GM12801 (cell line): ENCODE measurements around the gene ACRBP.

Experiments used
- TF ChIP-seq, protein P1 (sequence below): IDR thresholded peaks from one replicate; pipeline ENCODE4 v1.5.1; 2011; ENCODE audit warnings: control low read depth; ENCODE audit not compliant: insufficient read length; ENCODE audit errors: extremely low read depth

Gene ACRBP

DNA sequence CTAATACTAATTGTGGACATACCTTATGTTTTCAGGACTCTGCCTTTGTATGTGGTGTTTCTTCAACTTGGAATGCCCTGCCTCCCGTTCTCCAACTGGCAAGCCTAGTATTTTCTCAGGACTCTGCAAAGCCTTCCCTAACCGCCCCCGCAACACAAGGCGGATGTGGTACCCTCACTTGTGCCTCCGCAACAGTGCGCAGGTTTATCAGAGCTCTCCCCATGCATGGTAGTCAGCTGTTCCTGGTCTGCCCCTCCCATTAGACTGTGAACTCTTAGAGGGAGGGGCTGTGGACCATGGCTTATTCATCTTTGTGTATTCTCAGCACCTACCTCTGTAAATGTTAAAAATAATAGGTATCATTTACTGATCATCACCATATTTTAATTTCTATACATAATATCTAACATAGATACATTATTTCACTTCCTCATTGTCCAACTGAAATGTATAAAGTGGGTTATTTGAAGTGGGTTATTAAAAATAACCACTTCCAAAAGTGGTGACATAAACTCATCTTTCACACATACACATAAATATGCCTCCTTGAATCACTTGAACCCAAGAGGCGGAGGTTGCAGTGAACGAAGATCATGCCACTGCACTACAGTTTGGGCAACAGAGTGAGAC, 20.5 kb downstream of the ACRBP start:
- TF ChIP-seq, protein P1, sequence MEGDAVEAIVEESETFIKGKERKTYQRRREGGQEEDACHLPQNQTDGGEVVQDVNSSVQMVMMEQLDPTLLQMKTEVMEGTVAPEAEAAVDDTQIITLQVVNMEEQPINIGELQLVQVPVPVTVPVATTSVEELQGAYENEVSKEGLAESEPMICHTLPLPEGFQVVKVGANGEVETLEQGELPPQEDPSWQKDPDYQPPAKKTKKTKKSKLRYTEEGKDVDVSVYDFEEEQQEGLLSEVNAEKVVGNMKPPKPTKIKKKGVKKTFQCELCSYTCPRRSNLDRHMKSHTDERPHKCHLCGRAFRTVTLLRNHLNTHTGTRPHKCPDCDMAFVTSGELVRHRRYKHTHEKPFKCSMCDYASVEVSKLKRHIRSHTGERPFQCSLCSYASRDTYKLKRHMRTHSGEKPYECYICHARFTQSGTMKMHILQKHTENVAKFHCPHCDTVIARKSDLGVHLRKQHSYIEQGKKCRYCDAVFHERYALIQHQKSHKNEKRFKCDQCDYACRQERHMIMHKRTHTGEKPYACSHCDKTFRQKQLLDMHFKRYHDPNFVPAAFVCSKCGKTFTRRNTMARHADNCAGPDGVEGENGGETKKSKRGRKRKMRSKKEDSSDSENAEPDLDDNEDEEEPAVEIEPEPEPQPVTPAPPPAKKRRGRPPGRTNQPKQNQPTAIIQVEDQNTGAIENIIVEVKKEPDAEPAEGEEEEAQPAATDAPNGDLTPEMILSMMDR, result no peak

DNA sequence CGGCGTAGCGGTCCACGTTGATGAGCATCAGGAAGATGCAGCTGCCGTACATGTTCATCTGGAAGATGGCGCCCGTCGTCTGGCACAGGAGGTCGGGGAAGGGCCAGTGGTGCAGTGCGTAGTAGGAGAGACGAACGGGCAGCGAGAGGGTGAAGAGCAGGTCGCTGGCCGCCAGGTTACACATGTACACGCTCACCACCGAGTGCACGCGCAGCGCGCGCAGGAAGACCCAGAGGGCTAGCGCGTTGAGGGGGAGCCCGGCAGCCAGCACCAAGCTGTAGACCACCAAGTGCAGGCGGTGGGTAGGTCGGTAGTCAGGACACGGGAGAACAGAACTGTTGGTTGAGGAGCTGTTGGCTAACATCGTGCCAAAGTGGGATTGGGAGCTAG, 26.4 kb downstream of the ACRBP start:
- TF ChIP-seq, protein P1, result no peak

DNA sequence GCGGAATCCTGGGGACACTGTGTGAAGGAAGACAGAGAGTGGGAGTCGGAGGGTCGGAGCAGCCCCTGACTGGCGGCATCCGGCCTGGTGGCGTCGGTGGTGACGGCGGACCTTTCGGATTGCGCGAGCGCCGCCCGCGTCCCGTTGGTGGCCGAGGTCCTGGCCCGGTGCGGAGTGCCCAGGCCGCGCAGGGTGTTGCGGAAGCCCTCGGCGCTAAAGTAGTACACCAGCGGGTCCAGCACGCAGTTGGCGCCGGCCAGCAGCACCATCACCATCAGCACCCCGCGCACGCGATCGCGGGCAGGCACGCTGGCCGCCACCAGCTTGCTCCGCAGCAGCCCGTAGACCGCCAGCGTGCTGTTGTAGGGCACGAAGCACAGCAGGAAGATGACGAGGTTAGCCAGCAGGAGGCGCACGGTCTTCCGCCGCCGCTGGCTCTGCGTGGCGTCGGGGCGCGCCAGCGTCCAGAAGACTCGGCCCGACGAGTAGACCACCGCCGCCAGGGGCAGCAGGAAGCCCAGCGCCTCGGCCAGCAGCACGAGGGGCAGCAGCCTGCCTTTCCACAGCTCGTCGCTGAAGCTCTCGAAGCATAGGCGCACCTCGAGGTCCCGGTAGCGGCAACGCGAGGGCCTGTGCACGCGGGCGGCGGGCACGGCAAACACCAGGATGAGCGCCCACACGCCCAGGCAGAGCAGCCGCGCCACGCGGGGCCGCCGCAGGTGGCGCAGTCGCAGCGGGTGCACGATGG, 26.9 kb downstream of the ACRBP start:
- TF ChIP-seq, protein P1, result no peak

DNA sequence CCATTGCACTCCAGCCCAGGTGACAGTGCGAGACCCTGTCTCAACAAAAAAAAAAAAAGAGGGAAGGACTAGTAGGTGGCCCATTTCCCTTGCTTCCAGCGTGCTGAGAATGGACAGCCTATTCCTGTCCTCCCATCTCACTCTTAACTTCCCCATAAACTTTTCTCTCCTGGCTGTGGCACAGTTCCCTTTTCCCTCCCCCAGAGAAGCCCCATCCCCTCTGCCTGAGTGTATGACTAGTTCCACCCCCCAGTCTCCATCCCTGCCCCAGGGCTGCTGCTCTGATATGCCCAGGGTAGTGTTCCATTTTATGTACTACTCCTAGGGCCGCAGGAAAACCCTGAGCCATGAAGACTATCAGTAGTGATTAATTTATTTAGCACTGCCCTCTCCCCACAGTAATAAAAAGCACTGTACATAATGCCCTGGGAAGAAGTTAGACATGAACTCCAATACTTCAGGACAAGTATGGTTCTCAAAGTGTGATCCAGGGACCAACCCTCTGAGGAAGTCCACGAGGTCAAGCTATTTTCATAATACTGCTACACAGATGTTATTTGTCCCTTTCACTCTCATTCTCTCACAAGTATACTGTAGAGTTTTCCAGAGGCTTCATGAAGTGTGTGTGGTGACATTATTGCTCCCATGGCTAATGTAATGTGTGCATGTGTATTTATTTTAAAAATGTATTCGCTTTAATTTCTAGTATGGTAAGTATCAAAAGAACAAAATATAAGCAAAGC, 28.6 kb downstream of the ACRBP start:
- TF ChIP-seq, protein P1, result no peak

DNA sequence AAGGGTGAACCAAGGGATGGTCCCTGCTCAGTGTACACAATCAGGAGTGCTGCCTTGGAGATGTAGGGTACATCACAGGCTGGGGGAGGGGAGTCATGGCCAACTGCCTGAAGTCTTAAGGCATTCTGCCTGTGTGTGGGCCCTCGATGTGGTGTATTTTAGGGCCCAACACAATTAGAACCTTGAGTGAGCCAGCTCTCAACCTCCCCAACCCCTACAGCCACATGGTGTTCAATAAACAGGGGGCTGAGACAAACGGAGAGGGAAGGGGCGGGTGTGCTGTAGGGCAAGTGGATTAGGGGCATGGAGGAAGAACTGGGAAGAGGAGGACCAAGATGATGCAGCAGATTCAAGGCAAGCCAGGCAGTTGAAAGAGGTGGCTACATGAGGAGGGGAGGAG, 31.4 kb downstream of the ACRBP start:
- TF ChIP-seq, protein P1, result no peak

DNA sequence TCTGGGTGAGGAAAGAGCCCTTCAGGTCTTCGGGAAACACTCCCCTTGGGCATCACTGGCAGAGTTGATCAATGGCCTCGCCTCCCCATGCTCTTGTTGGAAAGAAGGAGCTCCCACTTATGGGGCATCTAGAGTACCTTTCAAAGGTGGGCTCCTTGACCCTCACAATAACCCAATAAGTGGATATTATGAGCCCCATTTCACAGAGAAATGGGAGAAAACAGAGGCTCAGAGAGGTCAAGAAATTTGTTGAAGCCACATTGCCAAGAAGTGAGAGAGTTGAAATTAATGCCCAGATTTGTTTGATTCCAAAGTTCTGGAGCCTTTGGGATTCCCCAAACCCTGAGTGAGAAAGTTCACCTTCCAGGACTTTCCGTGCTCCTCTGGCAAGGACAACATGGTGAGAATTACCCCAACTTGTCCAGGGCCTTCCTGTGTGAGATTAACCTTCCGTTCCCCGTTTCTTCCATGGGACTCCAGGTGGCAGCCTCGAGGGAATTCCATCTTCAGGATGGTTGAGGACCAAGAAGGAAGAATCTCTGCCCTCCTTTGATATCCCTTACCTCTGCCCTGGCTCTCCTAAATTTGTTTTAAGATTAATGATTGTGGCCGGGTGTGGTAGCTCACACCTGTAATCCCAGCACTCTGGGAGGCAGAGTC, 32.6 kb downstream of the ACRBP start:
- TF ChIP-seq, protein P1, result no peak
